Caki2 (cell line): ENCODE measurements around the gene NPIPB2. TPM values are rescaled to one million over a fixed set of nuclear protein-coding genes. Genes with fewer than 3 reads are reported as not detected.

ENCODE experiments used
- total RNA-seq: library from RNA; depleted of rRNA; stranded (reverse); fragments of >200 nt; shearing (Covaris generic); gene quantifications from 2 replicates; pipeline ENCODE4 v1.2.3, GENCODE V29; 2014; ENCODE audit warnings: low replicate concordance; rRNA removed

Gene NPIPB2
- total RNA-seq, 1 experiment from 2014 or later: 9.5 TPM

Other genes with a start within 250 kb of the NPIPB2 start
- 48.9 and 54.7 TPM in 2 replicates for gene TXNDC11, start 199.2 kb downstream of the NPIPB2 start, total RNA-seq
- gene ZC3H7A, start 144.8 kb downstream of the NPIPB2 start, total RNA-seq: 18.8 and 31.2 TPM in 2 replicates
- gene RSL1D1, start 90.5 kb downstream of the NPIPB2 start, total RNA-seq: 196 and 259 TPM in 2 replicates
- 19.2 and 35.4 TPM in 2 replicates for gene GSPT1, start 26.1 kb downstream of the NPIPB2 start, total RNA-seq
- not detected in 2 replicates for gene TNFRSF17, start 23.2 kb upstream of the NPIPB2 start, total RNA-seq
- gene SNX29, start 34.7 kb upstream of the NPIPB2 start, total RNA-seq: 47.8 and 72.1 TPM in 2 replicates